ENCODE data around the gene ABCA3.

The ABCA3 gene

DNA sequence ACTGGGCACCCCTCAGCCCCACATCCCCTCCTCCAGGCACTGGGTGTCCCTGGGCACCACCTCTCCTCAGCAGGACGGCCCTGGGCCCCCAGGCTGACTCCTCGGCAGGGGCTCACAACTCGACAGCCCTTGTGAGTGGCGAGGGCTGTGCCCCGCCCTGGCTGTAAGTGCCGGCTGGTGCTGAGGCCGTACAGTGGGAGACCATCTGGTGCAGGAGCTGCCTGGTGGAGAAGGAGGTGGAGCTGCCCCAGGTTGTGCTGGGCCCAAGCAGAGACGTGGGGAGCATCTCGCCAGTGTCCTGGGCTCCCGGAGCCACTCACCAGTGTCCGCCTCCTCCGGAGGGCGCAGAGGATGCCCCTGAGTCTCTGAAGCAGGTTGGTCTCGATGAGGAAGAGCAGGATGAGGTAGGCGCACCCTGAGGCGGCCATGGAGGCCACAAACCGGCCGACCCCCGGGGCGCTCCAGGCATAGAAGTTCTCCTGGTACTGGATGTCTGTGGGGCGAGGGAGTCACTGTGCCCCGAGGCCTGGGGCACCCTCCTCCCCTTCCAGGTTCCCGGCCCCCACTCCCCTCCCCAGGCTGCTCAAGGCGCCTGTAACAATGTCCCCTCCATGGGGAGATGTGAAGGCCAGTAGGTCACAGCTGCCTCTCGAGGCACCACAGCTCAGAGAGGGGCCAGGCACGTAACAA is 57.5 kb downstream of the ABCA3 start:
- TF ChIP-seq, protein P1, sequence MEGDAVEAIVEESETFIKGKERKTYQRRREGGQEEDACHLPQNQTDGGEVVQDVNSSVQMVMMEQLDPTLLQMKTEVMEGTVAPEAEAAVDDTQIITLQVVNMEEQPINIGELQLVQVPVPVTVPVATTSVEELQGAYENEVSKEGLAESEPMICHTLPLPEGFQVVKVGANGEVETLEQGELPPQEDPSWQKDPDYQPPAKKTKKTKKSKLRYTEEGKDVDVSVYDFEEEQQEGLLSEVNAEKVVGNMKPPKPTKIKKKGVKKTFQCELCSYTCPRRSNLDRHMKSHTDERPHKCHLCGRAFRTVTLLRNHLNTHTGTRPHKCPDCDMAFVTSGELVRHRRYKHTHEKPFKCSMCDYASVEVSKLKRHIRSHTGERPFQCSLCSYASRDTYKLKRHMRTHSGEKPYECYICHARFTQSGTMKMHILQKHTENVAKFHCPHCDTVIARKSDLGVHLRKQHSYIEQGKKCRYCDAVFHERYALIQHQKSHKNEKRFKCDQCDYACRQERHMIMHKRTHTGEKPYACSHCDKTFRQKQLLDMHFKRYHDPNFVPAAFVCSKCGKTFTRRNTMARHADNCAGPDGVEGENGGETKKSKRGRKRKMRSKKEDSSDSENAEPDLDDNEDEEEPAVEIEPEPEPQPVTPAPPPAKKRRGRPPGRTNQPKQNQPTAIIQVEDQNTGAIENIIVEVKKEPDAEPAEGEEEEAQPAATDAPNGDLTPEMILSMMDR (IDR thresholded peaks at IDR 0.05; ENCODE audit: insufficient read depth, low read length, missing control alignments) = no peak
- POLR2A ChIA-PET = no interaction called here
- CTCF ChIA-PET = no interaction called here
- DNase-seq (ENCODE audit: low read depth, low spot score) = no peak
- H3K4me3 ChIP-seq (ENCODE audit: low read depth, low read length) = no peak overlapping the region

DNA sequence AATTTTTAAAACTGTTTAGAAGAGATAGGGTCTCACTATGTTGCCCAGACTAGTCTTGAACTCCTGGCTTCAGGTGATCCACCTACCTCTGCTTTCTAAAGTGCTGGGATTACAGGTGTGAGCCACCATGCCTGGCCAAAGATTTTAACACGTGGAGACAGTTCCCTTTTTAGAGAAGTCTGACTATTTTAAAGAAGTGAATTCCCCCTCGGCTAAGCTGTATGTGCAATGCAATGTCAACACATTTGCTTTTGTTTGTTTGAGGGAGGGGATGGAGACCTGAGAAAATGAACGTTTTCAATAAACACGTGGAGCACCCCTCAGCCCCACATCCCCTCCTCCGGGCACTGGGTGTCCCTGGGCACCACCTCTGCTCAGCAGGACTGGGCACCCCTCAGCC is 58.3 kb downstream of the ABCA3 start:
- POLR2A ChIA-PET = no interaction called here
- DNase-seq (ENCODE audit: low read depth, low spot score) = no peak
- CTCF ChIA-PET = no interaction called here
- no peak overlapping the region for H3K4me3 ChIP-seq (ENCODE audit: low read depth, low read length)
- TF ChIP-seq, protein P1 (IDR thresholded peaks at IDR 0.05; ENCODE audit: insufficient read depth, low read length, missing control alignments) = no peak

DNA sequence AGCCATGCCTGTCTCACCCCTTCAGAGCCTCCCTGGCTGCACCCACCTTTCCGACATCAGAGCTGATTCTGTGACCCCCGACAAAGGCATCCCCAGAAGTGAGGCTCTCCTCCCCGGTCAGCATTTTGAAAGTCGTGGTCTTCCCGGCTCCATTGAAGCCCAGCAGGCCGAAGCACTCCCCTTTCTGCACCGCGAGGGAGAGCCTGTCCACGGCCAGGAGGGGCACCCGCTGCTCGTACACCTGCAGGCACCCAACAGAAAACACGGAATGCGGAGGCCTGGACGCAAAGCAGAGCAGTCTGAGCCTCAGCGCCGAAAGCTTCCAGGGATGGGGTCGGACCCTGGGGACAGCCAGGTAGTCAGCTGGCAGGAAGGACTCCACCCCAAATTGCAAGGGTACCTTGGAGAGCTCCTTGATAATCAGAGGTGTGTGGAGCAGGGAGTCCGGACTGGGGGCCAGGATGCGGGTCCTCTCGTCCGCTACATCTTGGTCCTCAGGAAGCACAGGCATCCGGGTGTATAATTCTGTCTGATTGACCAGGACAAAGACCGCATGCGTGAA is 59.5 kb downstream of the ABCA3 start:
- CTCF ChIA-PET = no interaction called here
- no peak overlapping the region for H3K4me3 ChIP-seq (ENCODE audit: low read depth, low read length)
- no peak for DNase-seq (ENCODE audit: low read depth, low spot score)
- POLR2A ChIA-PET = interaction anchor here (0.6 kb wide), 1 partner anchor 13 kb away, joined by 4 read pairs; no protein-coding TSS in a partner anchor
- TF ChIP-seq, protein P1 (IDR thresholded peaks at IDR 0.05; ENCODE audit: insufficient read depth, low read length, missing control alignments) = no peak

DNA sequence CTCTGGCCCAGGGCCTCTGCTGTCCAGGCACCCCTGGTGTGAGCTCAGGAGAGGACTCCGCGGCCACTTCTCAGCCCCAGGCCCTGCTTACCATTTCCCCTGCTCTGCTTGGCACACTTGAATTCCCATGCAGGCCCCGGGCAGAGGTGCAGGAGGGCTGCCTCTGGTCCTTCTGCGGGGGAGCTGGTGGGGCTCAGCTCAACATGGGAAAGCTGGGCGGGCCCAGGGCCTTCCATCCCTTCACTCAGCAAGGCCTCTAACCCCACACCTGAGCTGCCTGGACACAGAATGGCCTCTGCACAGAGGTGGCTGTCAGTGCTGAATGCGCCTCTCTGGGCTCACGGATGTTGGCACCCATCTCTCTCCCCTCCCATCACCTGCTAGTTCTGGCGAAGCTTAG is 60.1 kb downstream of the ABCA3 start:
- TF ChIP-seq, protein P1 (IDR thresholded peaks at IDR 0.05; ENCODE audit: insufficient read depth, low read length, missing control alignments) = no peak
- DNase-seq (ENCODE audit: low read depth, low spot score) = no peak
- ChIA-PET CTCF (no interaction called here), POLR2A (interaction anchor here (0.6 kb wide), 1 partner anchor 14 kb away, joined by 4 read pairs; no protein-coding TSS in a partner anchor)
- H3K4me3 ChIP-seq (ENCODE audit: low read depth, low read length) = no peak overlapping the region

DNA sequence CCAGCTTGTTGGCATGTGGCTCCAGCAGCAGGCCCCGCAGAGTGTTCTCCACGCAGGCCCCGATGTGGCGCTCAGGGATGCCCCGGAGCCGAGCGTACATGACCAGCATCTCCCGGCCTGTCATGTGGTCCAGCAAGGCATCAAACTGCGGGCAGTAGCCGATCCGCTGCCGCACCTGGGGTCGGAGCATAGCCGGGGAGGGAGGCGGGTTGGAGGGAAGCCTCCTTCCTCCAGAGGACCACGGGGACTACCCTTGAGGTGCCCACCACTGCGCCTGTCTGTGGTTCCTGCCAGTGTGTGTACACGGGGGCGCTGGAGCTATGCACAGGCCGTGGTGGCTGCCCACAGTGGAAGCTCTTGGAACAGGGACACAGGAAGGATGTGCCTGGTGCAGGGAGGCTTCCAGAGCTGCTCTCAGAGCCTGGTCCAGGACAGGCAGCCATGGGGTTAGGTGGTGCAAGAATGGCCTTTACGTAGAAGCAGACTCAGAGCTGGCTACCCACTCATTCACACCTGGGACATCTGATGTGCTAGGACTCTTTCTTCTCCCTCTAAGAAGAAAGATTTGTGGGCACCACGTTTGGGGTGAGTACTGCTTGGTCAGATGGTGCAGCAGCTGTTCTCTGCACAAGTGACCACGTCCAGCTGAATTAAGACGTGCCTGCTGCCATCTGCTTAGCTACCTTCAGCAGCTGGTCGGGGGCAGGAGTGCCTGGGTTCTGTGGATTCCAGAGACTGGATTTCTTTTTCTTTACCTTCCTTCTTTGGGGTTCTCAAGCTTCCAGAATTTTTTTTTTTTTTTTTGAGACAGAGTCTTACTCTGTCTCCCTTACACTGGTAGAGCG is 61.4 kb downstream of the ABCA3 start:
- TF ChIP-seq, protein P1 (IDR thresholded peaks at IDR 0.05; ENCODE audit: insufficient read depth, low read length, missing control alignments) = no peak
- CTCF ChIA-PET = no interaction called here
- H3K4me3 ChIP-seq (ENCODE audit: low read depth, low read length) = no peak overlapping the region
- no peak for DNase-seq (ENCODE audit: low read depth, low spot score)
- POLR2A ChIA-PET = interaction anchor here (1.1 kb wide), 1 partner anchor 15 kb away, joined by 3 read pairs; no protein-coding TSS in a partner anchor

DNA sequence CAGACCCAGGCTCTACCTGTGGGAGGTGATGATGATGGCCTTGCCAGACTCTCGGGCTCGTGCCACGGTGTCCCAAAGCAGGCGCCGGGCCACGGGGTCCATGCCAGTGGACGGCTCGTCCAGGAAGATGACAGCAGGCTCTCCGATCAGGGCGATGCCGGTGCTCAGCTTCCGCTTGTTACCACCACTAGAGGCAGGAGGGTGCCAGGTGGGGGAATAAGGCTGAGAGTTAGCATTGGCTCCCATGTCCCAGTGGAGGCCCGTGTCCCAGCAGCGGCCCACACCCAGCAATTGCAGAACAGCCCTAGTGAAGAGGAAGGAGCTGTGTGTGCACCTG is 62.3 kb downstream of the ABCA3 start:
- DNase-seq (ENCODE audit: low read depth, low spot score) = no peak
- ChIA-PET POLR2A (interaction anchor here (1.1 kb wide), 1 partner anchor 15 kb away, joined by 3 read pairs; no protein-coding TSS in a partner anchor), CTCF (no interaction called here)
- no peak overlapping the region for H3K4me3 ChIP-seq (ENCODE audit: low read depth, low read length)
- TF ChIP-seq, protein P1 (IDR thresholded peaks at IDR 0.05; ENCODE audit: insufficient read depth, low read length, missing control alignments) = no peak
